Aorta (tissue), 5 donors: ENCODE measurements around the gene B4GALNT1. TPM values are rescaled to one million over a fixed set of nuclear protein-coding genes. Genes with fewer than 3 reads are reported as not detected.

Experiments
- ATAC-seq: fragments of 200-7000 bp; cut with Tn5 transposase; one replicate; pipeline ENCODE4 v1.9.1; 2022; ENCODE audit warnings: moderate library complexity; ENCODE audit not compliant: low FRiP score
- DNase-seq, 2 donors: peaks; one replicate each; pipeline ENCODE4 v3.0.0-alpha.2; 2020
- H3K27ac ChIP-seq, 2 donors: one replicate each; pipeline ENCODE4 v1.5.1; 2013; ENCODE audit warnings: low read length in 2 of 2, mild to moderate bottlenecking in 2 of 2, moderate library complexity in 2 of 2, control low read depth in 1 of 2, inconsistent platforms in 1 of 2, low read depth in 1 of 2
- H3K27me3 ChIP-seq, 2 donors: one replicate each; pipeline ENCODE4 v1.6.1; 2013; ENCODE audit warnings: control low read depth in 1 of 2, low read length in 1 of 2, mild to moderate bottlenecking in 1 of 2, moderate library complexity in 1 of 2; ENCODE audit not compliant: insufficient read depth in 2 of 2, control insufficient read depth in 1 of 2
- H3K36me3 ChIP-seq, 2 donors: one replicate each; pipeline ENCODE4 v1.6.1; 2013; ENCODE audit warnings: control low read depth in 1 of 2, low read length in 1 of 2, mild to moderate bottlenecking in 1 of 2; ENCODE audit not compliant: insufficient read depth in 2 of 2, control insufficient read depth in 1 of 2
- H3K4me1 ChIP-seq, 2 donors: one replicate each; pipeline ENCODE4 v1.6.1; 2013; ENCODE audit warnings: low read length in 2 of 2, control low read depth in 1 of 2, mild to moderate bottlenecking in 1 of 2, moderate library complexity in 1 of 2; ENCODE audit not compliant: insufficient read depth in 2 of 2, control insufficient read depth in 1 of 2
- H3K4me3 ChIP-seq, 2 donors: one replicate each; pipeline ENCODE4 v1.5.1; 2013; ENCODE audit warnings: low read length in 2 of 2, control low read depth in 1 of 2, mild to moderate bottlenecking in 1 of 2
- H3K9me3 ChIP-seq: one replicate; pipeline ENCODE4 v1.6.1; 2013; ENCODE audit warnings: mild to moderate bottlenecking, low read length; ENCODE audit not compliant: control insufficient read depth
- WGBS, 2 donors: extraction: QIAGEN DNeasy Blood & Tissue Kit; methylation state at CpG; one replicate each; pipeline ENCODE4 v1.1.7; 2013; 5-methylcytosine and 5-hydroxymethylcytosine counted together
- intact Hi-C, 2 donors: fragments of 100-400 bp; cut with DNase I; formaldehyde crosslinking; loops; one replicate each; pipeline versions ENCODE4 v1.14.2 to v1.15.0; 2022
- polyA plus RNA-seq, 2 donors: library from polyadenylated mRNA; stranded (reverse); fragments of 200-250 nt; gene quantifications; one replicate each; pipeline ENCODE4 v1.2.3, GENCODE V29; 2013
- total RNA-seq, 2 donors: library from RNA; stranded (reverse); fragmentation: NEBNext Ultra II Directional; extraction: Animal tissue kit (Norgen Biotek cat#: 25700); gene quantifications; one replicate each; pipeline ENCODE4 v1.2.1, GENCODE V29; 2021
- donor health status: healthy with polysubstance abuse.
- donor health status: Bipolar disorder and iron deficiency.
- donor health status: DM: no; HTN: no; CAD: no.
- donor health status: DM: no; HTN: no; CAD: no.
- donor health status: DM: yes; HTN: yes; CAD: no.

Gene B4GALNT1
- total and polyA plus RNA-seq, 4 donors, result 1.0 to 6.5 (median 4.4) TPM

GRCh38 chr12:57613427-57614109 is 19.4 kb downstream of the B4GALNT1 start:
- WGBS, 2 donors, result 84 to 89% methylated on average over 10 of the region's 10 CpGs
- H3K4me3 ChIP-seq, result no peak overlapping the region
- H3K9me3 ChIP-seq, result no peaks in the 10 kb centered on the region
- no peak for DNase-seq
- H3K36me3 ChIP-seq, result peaks cover 0 to 7% of the 10 kb centered on the region in 2 donors
- intact Hi-C loops, result no loop called here
- H3K4me1 ChIP-seq, result no peaks in the 10 kb centered on the region
- no peak for ATAC-seq
- H3K27ac ChIP-seq, result no peak overlapping the region
- no peaks in the 10 kb centered on the region for H3K27me3 ChIP-seq

- Histone ChIP-seq H3K36me3 (peaks cover 0 to 7% of the 10 kb centered on the region in 2 donors), H3K27ac (no peak overlapping the region), H3K27me3 (no peaks in the 10 kb centered on the region), H3K9me3 (no peaks in the 10 kb centered on the region), H3K4me1 (no peaks in the 10 kb centered on the region), H3K4me3 (no peak overlapping the region)
- no peak for ATAC-seq
- WGBS, 2 donors, result 88 to 89% methylated on average over 10 of the region's 10 CpGs
- DNase-seq, result no peak
- intact Hi-C loops, result no loop called here
Observed at GRCh38 chr12:57612711-57613426, 20.1 kb downstream of the B4GALNT1 start.

DNA sequence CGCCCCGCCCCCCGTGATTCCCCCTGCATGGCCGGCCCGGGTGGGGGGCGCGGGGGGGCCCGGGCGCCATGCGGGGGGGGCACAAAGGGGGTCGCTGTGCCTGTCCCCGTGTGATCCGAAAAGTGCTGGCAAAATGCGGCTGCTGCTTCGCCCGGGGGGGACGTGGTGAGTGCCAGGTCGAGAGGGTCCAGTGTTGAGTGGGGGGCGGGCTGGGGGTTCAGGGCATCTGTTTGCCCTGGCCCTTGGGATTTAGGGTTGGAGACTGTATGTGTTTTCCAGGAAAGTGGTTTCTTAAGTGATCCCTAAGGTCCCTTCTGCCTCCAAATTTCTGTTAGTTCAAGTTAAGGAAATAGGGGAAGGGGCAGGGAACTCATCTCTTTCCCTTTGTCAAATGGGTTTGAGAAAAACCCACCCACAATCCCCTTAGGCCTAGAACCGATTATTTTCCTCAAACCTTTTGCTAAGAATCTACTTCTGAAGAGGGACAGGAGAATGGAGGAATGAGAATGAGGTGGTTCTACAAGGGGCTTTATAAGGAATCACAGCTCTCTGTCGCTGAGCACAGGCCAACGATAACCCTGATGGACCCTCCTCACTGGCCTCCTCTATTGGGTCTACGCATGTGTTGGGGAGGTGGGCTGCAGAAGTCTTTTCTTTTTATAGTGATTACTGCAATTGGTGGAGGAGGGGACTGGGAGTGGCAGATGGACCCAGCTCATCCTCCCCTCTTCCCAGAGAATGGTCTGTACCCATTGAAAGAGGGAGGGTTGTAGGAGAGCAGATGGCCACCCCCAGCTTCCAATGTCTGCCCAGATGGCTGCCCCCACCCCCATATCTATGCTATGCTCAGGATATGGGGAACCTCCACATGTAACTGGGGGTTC is 20.9 kb downstream of the B4GALNT1 start:
- peaks cover 0 to 7% of the 10 kb centered on the region in 2 donors for H3K36me3 ChIP-seq
- DNase-seq (no peak), ATAC-seq (no peak)
- no peaks in the 10 kb centered on the region for H3K9me3 ChIP-seq
- H3K4me1 ChIP-seq, result no peaks in the 10 kb centered on the region
- intact Hi-C loops, result no loop called here
- no peak overlapping the region for H3K27ac ChIP-seq
- H3K4me3 ChIP-seq, result peak overlapping the region; percentile 62 to 86
- no peaks in the 10 kb centered on the region for H3K27me3 ChIP-seq
- WGBS, 2 donors, result 7 to 10% methylated on average over 12 to 23 of the region's 23 CpGs

- intact Hi-C loops, result no loop called here
- ATAC-seq (peak; percentile 91), DNase-seq (peak; percentile 88 to 95)
- Histone ChIP-seq H3K27ac (peak within 1 kb of the TSS; percentile 77 to 87), H3K9me3 (no peaks in the 10 kb centered on the region), H3K27me3 (no peaks in the 10 kb centered on the region), H3K4me1 (no peaks in the 10 kb centered on the region), H3K36me3 (peaks cover 0 to 6% of the 10 kb centered on the region in 2 donors), H3K4me3 (peak within 1 kb of the TSS; percentile 62 to 86)
- WGBS, 2 donors, result 0 to 1% methylated on average over 16 to 55 of the region's 55 CpGs
Observed at GRCh38 chr12:57611108-57611826, 21.7 kb downstream of the B4GALNT1 start, which contains the start of gene ARHGEF25. Gene ARHGEF25, plus strand, starts transcription at chr12:57611435. Its CDS starts 460 bp downstream, at chr12:57611895.

GRCh38 chr12:57610554-57611107 is 22.4 kb downstream of the B4GALNT1 start:
- ATAC-seq (peak; percentile 75), DNase-seq (peak; percentile 81 to 92)
- Histone ChIP-seq H3K4me3 (peak overlapping the region; percentile 62 to 86), H3K27me3 (no peaks in the 10 kb centered on the region), H3K9me3 (no peaks in the 10 kb centered on the region), H3K27ac (peak overlapping the region; percentile 77 to 87), H3K4me1 (no peaks in the 10 kb centered on the region), H3K36me3 (peaks cover 0 to under 1% of the 10 kb centered on the region in 2 donors)
- 1 to 3% methylated on average over 29 of the region's 29 CpGs for WGBS, 2 donors
- intact Hi-C loops, result no loop called here

DNA sequence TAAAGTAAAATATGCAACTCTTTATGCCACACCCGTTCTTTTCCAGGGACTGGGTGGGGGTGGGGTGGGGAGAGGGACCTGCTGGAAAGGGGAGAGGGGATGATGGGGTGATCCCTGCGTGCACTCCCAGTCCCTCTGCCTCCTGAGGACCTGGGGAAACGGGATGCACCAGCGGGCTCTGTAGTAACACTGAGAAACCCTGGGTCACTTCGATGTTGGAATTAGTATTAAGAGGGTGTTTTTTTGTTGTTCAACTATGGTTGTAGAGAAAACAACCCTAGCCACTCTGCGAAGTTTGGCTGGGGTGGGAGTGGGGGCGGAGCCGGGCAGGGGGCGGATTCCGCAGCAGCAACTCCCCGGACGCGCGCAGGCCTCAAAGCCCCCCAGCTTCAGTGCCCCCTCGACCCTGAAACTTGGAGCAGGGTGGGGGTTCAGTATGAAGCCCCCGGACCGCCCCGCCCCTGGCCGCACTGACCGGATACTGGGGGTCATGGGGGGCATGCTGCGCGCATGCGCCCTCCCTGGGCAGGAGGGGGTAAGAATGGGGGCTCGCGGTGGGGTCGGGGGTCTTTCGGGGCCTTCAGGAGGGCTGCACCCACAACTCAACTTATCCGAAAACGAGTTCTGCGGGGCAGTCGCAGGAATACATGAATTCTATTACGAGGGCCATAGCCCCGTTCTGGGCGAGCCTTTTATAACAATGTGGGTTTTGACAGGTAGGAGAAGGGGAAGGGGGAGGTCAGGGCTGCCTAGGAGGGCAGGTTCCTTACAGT is 23.0 kb downstream of the B4GALNT1 start:
- no peaks in the 10 kb centered on the region for H3K4me1 ChIP-seq
- peak; percentile 30 for ATAC-seq
- no peaks in the 10 kb centered on the region for H3K36me3 ChIP-seq
- no peak for DNase-seq
- no peaks in the 10 kb centered on the region for H3K27me3 ChIP-seq
- no peaks in the 10 kb centered on the region for H3K9me3 ChIP-seq
- intact Hi-C loops, result no loop called here
- 3 to 7% methylated on average over 32 to 34 of the region's 34 CpGs for WGBS, 2 donors
- H3K27ac ChIP-seq, result peak overlapping the region; percentile 77 to 84
- peak overlapping the region; percentile 23 to 86 for H3K4me3 ChIP-seq

- no peaks in the 10 kb centered on the region for H3K4me1 ChIP-seq
Observed at GRCh38 chr12:57609101-57609780, 23.8 kb downstream of the B4GALNT1 start.

More at GRCh38 chr12:57609101-57609780, 23.8 kb downstream of the B4GALNT1 start:
- WGBS, 2 donors, result 27 to 28% methylated on average over 19 of the region's 19 CpGs
- Histone ChIP-seq H3K36me3 (no peaks in the 10 kb centered on the region), H3K9me3 (no peaks in the 10 kb centered on the region), H3K4me3 (no peak overlapping the region), H3K27ac (peak overlapping the region; percentile 34 to 77), H3K27me3 (no peaks in the 10 kb centered on the region)
- no peak for DNase-seq
- intact Hi-C loops, result no loop called here
- no peak for ATAC-seq
